NK-92 treated with Interleukin-12 subunit alpha and Interleukin-12 subunit beta, amount 100 ng/mL, for 24 hours (cell line): ENCODE measurements around the gene ACP7.
"Not testable (repeated sequence)": the region's sequence is repeated elsewhere in the genome, so short reads cannot be mapped to it uniquely, and the experiment has no call there.

ENCODE experiments used
- DNase-seq: peaks from one replicate; lab custom pipeline; 2025; lab: John Stamatoyannopoulos, UW

ACP7 gene

GRCh38 chr19:39110263-39110967 is 26.2 kb downstream of the ACP7 start:
- DNase-seq: peak; percentile 59

GRCh38 chr19:39111593-39112199 is 27.5 kb downstream of the ACP7 start:
- DNase-seq: no peak

GRCh38 chr19:39112338-39112890 is 28.2 kb downstream of the ACP7 start:
- DNase-seq: no peak

GRCh38 chr19:39113199-39113598 is 29.0 kb downstream of the ACP7 start:
- DNase-seq: no peak

GRCh38 chr19:39115105-39115847 is 31.1 kb downstream of the ACP7 start:
- DNase-seq: peak; percentile 49

- DNase-seq: not testable (repeated sequence)
Measured at GRCh38 chr19:39117023-39117422, 32.9 kb downstream of the ACP7 start.

GRCh38 chr19:39119830-39120229 is 35.7 kb downstream of the ACP7 start:
- DNase-seq: no peak

- DNase-seq: no peak
Measured at GRCh38 chr19:39122934-39123731, 39.0 kb downstream of the ACP7 start.

- no peak for DNase-seq
Measured at GRCh38 chr19:39124136-39124764, 40.1 kb downstream of the ACP7 start.

GRCh38 chr19:39125199-39125553 is 41.0 kb downstream of the ACP7 start:
- DNase-seq: no peak

- peak; percentile 96 for DNase-seq
Measured at GRCh38 chr19:39125554-39126311, 41.6 kb downstream of the ACP7 start, which contains the start of gene PAK4. TSS of gene PAK4 (plus strand) at chr19:39125786. CDS start at chr19:39169554, 43,768 bp downstream.

- DNase-seq: no peak
Measured at GRCh38 chr19:39126312-39127187, 42.4 kb downstream of the ACP7 start.

- no peak for DNase-seq
Measured at GRCh38 chr19:39127812-39128515, 43.8 kb downstream of the ACP7 start.

- no peak for DNase-seq
Measured at GRCh38 chr19:39128516-39129079, 44.4 kb downstream of the ACP7 start.

- DNase-seq: no peak
Measured at GRCh38 chr19:39129116-39129515, 44.9 kb downstream of the ACP7 start.

GRCh38 chr19:39130337-39131254 is 46.4 kb downstream of the ACP7 start:
- DNase-seq: no peak

GRCh38 chr19:39131255-39131755 is 47.1 kb downstream of the ACP7 start:
- DNase-seq: no peak
